Activated T-helper 1 cell treated with Interleukin-2 at 50 U/mL for 16 hours (primary cell): ENCODE measurements around the gene JUN.

Source experiments
- DNase-seq: peaks from one replicate; pipeline ENCODE4 v3.0.0-alpha.2; 2020; ENCODE audit warnings: low read depth

Gene JUN

GRCh38 chr1:58762806-58763205 is 21.0 kb downstream of the JUN start:
- DNase-seq = no peak

- peak; percentile 18 for DNase-seq
These were observed 28.4 kb downstream of the JUN start for GRCh38 chr1:58755468-58755872.

GRCh38 chr1:58754683-58755467 is 29.0 kb downstream of the JUN start:
- DNase-seq = no peak

GRCh38 chr1:58754073-58754613 is 29.7 kb downstream of the JUN start:
- no peak for DNase-seq

- no peak for DNase-seq
These were observed 30.4 kb downstream of the JUN start for GRCh38 chr1:58753431-58753866.

- DNase-seq = no peak
These were observed 34.2 kb downstream of the JUN start for GRCh38 chr1:58749646-58750045.

GRCh38 chr1:58748666-58749065 is 35.2 kb downstream of the JUN start:
- no peak for DNase-seq

GRCh38 chr1:58746757-58747156 is 37.1 kb downstream of the JUN start:
- DNase-seq = no peak

GRCh38 chr1:58746182-58746581 is 37.7 kb downstream of the JUN start:
- no peak for DNase-seq

GRCh38 chr1:58745666-58746065 is 38.2 kb downstream of the JUN start:
- DNase-seq = no peak

- DNase-seq = no peak
These were observed 38.7 kb downstream of the JUN start for GRCh38 chr1:58745117-58745516.

GRCh38 chr1:58741678-58742553 is 41.9 kb downstream of the JUN start:
- DNase-seq = no peak

GRCh38 chr1:58739856-58740466 is 43.9 kb downstream of the JUN start:
- no peak for DNase-seq

- DNase-seq = no peak
These were observed 45.0 kb downstream of the JUN start for GRCh38 chr1:58738876-58739275.

GRCh38 chr1:58735586-58735985 is 48.3 kb downstream of the JUN start:
- no peak for DNase-seq

- DNase-seq = no peak
These were observed 49.2 kb downstream of the JUN start for GRCh38 chr1:58734630-58735029.

GRCh38 chr1:58732087-58732775 is 51.6 kb downstream of the JUN start:
- DNase-seq = no peak
